Occipital lobe (tissue), 2 donors: Measurements from ENCODE around the gene ARHGAP29. TPM values are rescaled to one million over a fixed set of nuclear protein-coding genes. Genes with fewer than 3 reads are reported as not detected.

Source experiments
- DNase-seq: peaks from one replicate; lab custom pipeline; 2025; lab: John Stamatoyannopoulos, UW
- total RNA-seq: library from RNA; depleted of rRNA; stranded (reverse); fragments of >200 nt; gene quantifications from one replicate; pipeline ENCODE4 v1.2.3, GENCODE V29; 2014

Gene ARHGAP29, protein sequence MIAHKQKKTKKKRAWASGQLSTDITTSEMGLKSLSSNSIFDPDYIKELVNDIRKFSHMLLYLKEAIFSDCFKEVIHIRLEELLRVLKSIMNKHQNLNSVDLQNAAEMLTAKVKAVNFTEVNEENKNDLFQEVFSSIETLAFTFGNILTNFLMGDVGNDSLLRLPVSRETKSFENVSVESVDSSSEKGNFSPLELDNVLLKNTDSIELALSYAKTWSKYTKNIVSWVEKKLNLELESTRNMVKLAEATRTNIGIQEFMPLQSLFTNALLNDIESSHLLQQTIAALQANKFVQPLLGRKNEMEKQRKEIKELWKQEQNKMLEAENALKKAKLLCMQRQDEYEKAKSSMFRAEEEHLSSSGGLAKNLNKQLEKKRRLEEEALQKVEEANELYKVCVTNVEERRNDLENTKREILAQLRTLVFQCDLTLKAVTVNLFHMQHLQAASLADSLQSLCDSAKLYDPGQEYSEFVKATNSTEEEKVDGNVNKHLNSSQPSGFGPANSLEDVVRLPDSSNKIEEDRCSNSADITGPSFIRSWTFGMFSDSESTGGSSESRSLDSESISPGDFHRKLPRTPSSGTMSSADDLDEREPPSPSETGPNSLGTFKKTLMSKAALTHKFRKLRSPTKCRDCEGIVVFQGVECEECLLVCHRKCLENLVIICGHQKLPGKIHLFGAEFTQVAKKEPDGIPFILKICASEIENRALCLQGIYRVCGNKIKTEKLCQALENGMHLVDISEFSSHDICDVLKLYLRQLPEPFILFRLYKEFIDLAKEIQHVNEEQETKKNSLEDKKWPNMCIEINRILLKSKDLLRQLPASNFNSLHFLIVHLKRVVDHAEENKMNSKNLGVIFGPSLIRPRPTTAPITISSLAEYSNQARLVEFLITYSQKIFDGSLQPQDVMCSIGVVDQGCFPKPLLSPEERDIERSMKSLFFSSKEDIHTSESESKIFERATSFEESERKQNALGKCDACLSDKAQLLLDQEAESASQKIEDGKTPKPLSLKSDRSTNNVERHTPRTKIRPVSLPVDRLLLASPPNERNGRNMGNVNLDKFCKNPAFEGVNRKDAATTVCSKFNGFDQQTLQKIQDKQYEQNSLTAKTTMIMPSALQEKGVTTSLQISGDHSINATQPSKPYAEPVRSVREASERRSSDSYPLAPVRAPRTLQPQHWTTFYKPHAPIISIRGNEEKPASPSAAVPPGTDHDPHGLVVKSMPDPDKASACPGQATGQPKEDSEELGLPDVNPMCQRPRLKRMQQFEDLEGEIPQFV
- total RNA-seq: 15.4 TPM

DNA sequence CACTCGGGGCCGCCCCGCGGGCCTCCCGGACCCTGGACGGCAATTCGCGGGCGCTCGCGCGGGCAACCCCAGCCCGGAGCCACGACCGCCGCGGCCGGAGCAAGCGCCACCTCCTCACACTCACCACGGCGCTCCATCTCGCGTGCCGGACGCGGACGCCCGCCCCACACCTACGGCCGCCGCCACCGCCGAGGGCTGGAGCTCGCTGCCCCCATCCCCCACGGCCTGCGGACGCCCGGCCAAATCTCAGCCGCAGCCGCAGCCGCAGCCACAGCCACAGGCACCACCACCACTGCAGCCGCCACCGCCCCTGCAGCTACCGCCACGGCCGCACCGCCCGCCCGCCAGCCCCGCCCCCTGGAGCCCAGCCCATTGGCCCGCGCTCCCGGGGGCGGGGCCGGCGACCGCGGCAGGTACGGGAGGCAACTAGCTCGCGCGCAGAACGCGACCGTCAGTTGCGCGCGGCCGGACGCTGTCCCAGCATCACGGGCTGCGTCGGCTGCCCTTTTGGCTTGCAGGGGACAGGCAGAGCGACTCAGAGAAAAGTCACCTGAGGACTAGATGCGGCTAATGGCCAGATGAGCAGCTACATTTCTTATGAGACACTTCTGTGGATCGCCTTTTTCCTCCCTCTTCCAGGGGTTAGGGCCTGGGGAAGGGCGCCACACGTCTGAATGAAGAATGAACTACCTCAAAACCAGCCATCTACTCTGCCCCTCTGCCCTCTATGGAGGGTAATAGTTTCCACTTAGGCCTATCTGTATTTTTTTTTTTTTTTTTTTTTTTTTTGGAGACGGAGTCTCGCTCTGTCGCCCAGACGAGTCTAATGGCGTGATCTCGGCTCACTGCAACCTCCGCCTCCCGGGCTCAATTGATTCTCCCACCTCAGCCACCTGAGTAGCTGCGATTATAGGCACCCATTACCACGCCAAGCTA, at the start of gene ARHGAP29:
ARHGAP29 (minus strand) TSS at position 294 of the 936 bp plus-strand sequence. CDS start 5,973 bp downstream, outside the sequence.
- peak; percentile 32 for DNase-seq

DNA sequence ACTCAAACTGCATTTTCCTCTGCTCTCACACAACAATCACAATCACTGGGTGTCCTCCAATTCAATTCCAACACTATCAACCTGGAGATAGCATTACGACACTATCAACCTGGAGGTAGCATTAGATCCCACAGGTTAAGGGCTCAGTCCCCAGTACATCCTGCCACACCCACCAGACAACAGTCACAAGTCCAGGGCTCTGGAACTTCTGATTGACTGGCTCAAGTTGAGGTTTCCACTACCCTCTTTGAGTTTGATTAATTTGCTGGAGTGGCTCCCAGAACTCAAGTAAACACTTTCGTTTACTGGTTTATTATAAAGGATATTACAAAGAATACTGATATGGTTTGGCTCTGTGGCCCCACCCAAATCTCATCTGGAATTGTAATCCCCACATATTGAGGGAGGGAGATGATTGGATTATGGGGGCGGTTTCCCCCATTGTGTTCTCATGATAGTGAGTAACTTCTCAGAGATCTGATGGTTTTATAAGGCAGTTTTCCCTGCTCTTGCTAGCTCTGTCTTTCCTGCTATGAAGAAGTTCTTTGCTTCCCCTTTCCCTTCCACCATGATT, 49.6 kb upstream of the ARHGAP29 start:
- DNase-seq: no peak

DNA sequence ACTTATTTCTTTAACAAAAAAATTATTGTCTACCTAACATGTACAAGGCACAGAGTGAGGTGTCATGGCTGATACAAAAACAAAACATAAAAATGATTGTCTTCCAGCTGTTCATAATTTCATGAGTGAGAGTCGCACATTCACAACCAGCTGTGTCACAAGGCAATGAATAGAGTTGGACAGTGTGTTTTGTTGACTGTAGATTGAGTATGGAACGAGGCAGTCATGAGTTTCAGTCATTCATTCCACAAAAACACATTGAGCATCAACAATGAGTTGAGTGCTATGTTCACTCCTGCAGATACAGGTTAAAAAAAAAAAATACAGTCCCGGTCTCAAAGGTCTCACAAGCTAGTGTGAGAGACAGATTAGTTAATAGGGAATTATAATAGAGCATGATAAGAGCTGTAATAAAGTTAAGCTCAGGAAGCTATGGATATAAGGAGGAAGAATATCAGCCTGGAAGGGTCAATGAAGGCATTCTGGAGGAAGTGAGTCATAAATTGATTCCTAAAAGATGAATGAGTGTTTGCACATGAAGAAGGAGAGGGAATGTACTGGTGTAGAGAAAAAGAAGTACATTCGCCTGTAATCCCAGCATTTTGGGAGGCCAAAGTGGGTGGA, 47.8 kb upstream of the ARHGAP29 start:
- no peak for DNase-seq

DNA sequence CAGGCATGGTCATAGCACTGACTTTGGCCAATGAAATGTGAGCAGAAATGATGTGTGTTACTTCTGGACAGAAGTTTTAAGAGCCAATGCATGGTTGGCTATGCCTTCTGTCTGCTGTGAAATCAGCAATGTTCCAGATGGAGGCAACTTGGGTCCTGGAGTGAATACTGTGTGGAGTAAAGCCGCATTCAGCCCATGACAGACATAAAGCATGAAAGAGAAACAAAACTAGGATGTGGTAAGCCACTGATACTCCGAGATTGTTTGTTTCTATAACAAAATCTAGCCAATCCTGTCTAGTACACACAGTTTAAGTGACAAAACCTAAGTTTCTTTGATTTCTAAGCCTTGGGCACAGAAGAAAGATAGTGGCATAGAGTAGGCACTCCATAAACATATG, 47.1 kb upstream of the ARHGAP29 start:
- no peak for DNase-seq

DNA sequence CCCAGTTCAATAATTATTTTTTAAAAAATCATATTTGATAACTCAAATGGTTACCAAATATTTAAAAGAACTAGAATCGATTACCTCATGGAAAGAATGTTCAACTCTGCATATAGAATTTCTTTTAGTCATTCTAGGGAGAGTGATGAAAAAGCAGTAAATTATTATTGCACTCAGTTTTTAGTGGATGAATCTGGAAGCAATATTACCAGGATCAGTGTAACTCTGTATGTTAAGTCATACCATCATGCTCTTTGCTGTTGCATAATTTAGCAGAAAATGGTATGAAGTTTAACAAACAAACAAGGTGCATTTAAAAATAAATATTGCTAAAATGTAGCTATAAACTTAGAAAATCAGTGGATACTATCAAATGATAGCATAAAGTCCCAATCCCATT, 46.1 kb upstream of the ARHGAP29 start:
- no peak for DNase-seq

DNA sequence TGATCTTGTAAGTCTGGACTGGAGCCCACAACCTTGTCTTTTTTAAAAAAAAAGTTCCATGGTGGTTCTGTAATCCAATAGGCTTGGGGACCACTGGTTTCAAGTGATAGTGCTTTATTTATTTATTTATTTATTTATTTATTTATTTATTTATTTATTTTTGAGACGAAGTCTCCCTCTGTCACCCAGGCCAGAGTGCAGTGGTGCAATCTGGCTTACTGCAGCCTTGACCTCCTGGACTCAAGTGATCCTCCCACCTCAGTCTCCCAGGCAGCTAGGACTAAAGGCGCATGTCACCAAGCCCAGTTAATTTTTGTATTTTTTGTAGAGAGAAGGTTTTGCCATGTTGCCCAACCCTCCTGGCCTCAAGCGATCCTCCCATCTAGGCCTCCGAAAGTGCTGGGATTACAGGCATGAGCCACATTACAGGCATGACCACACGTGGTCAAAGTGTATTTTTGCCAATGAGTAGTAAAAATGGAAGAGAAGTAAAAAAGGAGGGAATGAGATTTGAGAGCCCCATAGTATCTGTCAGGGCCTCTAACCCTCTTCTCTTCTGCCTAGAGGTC, 44.8 kb upstream of the ARHGAP29 start:
- no peak for DNase-seq

DNA sequence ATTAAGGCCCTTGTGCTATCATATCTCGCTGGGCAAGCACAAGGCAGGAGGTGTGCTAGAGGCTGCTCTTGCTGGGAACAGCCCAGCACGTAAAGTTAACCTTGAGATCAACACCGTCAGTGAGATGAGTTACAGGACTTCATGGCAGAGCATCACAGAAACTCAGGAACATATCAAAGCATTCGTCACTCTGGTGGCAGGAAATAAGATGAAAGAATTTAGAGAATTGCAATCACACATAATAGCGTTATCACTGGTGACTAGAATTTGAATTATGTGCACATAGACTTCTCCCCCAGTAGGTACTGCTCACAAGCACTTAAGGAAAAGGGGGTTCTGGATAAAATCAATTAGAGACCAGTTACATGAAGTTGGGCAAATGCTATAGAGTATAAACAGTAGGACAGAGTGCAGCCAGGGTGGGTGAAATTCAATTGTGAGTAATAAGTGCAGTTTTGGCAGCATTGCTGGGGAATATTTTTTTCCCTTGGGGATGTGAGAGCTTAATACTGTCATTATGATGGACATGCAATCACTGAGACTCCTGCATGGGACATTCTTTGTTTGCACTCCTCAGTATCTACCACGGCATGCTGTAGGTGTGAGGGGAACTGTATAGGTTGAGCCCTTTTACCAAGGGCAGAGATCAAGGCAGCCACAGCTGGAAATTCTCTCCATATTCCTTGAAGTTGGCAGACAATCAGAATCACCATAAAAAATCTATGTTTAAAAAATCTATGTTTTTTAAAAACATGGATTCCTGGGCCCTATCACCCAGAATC, 44.2 kb upstream of the ARHGAP29 start:
- DNase-seq: no peak

DNA sequence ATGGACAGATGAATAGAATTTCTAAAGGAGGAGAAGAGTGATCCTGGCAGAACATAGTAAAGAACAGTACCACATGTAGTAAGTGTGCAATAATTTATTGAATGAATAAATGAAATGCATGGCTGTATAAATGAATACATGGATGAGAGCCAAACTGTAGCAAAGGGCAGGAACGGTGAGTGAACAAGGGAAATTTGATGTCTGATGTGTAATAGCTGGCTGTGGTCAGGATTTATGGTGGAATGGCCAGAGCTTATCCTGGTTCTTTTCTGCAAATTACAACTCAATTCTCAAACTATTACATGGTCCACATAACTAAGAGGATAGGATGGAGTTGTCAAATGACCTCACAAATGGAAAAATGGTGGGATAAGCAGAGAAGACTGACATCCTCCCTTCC, 43.2 kb upstream of the ARHGAP29 start:
- DNase-seq: no peak

DNA sequence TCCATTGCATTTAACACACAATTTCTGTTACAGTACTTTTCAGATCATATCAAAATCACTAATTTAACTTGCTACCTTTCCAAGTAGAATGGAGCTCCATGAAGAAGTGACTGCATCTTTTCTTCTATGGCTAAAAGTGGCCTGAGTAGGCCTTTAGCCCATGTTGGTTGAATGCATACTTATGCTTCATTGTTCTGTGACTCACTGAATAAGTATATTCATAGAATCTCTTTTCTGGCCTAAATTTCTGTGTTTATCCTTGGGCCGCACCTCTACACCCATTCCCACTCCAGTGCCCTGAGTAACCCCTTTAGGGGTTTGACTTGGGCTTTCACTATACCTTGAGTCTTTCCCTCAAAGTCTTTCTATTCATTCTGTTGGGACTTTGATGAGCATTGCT, 42.1 kb upstream of the ARHGAP29 start:
- no peak for DNase-seq

DNA sequence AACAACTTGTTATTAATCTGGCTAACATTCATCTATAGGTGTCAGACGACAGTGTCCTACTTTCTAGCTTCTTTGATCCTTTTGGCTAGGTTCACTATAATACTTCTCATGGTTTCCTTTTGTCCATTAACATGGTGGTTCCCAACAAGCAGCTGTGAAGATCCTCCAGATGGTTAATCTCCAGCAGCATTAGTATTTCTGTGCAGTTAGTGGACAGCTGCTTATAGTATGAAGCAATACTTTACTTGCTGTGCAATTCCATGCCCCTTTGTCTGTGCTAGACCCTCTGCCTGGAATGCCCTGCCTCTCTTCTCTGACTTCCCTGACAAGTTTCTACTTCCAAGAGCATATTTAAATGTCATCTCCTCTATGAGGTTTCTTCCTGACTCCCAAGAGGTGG, 41.7 kb upstream of the ARHGAP29 start:
- no peak for DNase-seq

DNA sequence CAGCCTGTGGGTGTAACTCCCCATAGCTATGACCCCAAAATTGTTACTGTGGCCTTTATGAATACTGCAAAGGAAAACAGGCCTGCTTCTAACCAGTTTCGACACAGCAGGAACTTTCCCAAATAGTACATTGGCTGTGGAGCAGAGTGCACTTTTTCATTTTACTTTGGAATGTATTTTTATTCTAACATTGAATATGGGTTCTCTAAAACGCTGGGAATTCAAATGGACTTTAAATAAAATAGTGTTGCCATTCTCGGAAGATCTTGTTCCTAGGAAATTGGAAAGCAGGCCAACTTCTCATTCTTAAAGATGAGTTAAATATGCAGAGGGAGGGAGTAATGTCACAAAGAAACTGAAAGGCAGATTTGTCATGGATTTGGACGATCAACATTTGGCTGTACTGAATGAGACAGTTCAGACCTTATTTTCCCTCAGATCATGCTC, 39.6 kb upstream of the ARHGAP29 start:
- DNase-seq: no peak

DNA sequence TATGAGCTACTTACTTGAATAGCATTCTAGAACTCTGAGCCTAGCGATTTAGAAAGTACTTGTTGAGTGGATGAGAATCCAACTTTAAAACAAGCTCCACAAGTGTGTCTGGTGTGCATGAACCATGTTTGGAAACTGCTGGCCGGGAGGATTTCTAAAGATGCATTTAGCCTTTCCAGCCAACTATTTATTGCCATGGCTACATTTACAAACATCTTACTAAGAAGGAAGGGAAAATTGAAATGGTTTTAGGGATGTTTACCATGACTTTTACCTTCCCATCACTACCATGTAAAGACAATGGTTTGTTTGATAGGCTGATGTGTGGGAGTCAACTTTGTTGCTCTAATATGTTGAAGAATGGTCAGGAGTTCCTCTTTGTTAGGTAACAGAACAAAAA, 37.7 kb upstream of the ARHGAP29 start:
- DNase-seq: no peak

DNA sequence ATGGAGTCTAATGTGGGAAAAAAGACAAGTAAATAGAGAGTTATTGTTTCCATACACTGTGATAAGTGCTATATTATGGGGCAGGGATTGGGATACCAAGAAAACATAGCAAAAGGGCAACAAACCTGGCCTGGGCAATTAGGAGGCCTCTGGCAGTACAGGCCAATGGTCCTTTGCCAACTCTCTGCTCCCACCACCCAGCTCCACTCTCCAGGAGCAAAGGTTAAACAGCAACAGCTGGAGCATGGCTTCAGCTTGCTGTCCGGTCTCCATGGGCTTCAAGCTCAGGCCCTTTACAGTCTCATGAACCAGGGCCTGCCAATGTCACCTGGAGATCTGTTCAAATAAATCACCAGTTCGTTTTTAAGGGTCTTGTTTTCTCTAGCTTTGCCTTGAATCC, 37.2 kb upstream of the ARHGAP29 start:
- no peak for DNase-seq

DNA sequence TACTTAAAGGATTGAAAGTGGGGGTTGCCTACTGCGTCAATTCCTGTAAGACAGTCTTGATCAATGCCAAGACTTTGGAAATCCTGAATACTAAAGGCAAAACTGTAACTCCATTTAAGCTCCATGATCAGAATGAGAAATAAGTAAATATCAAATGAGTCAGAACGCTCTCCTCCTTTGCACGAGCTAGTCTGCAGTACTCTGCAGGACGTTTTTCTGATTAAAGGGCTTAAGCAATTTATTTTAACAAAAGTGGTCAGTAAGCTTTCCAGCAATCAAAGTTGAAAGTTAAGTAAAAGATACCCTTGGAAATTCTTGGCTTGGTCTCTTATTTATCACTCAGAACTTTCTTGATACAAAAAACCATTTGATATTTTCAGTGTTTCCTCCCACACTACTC, 35.7 kb upstream of the ARHGAP29 start:
- no peak for DNase-seq

DNA sequence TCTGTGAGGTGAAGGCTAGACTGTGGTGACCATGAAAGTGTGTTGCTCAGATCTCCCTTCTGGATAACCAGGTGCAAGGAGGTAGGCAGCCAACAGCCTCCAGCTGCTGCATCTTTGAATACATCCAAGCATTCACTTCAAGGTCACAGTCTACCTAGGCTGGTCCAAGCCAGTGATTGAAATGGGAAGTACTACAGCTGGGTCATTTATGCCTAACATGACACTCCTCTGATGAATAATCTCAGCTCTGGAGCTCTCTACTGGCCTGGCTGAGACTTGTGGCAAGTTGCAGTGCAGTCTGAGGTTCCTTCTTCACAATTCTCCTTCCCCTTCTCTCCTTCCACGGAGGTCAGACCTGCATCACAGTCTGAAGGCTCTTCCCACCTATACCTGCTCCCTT, 35.0 kb upstream of the ARHGAP29 start:
- DNase-seq: no peak

DNA sequence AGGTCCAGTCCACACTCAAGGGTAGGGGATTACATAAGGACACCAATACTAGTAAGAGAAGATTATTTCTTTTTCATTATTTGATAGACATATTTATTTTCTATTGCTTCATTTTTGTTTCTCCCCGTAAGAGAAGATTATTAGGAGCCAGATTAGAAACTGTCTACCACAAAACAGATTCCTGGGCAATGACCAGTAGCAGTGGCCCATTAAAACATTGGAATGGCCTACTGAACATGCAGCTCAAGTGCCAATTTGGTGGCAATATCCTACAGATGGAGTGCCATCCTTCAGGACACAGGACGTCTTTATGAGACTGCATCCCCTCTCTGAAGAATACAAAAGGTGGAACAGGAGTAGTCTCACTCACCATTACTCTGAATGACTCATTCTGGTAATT, 34.0 kb upstream of the ARHGAP29 start:
- no peak for DNase-seq

DNA sequence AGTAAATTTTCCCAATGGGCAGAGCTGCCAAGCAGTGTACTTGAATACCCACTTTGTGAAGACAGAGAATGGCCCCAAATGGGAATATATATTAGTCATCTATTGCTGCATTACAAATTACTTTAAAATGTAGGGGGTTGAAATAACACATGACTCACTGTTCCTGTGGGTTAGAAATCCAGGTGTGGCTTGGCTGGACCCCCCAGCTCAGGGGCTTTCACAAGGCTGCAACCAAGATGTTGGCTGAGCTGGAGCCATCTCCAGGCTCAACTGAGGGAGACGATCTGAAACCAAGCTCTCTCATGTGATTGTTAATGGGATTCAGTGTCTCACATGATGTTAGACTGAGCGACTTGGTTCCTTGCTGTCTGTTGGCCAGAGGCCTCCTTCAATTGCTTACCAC, 33.4 kb upstream of the ARHGAP29 start:
- no peak for DNase-seq

DNA sequence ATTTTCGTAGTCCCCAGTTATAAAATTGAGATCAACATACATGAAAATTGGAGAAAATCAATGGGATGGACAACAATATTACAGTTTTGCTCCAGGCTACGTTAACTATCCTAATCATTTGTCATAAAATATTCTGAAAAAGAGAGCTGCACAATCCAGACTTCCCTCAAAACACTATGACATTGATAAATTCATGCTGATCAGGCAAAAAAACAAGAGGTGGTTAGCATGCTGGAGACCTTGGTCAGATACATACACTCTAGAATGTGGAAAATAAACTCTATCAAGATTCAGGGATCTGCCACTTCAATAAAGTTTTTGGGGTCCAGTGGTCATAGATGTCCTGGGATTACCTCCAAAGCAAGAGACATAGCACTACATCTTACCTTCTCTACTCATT, 32.5 kb upstream of the ARHGAP29 start:
- no peak for DNase-seq

DNA sequence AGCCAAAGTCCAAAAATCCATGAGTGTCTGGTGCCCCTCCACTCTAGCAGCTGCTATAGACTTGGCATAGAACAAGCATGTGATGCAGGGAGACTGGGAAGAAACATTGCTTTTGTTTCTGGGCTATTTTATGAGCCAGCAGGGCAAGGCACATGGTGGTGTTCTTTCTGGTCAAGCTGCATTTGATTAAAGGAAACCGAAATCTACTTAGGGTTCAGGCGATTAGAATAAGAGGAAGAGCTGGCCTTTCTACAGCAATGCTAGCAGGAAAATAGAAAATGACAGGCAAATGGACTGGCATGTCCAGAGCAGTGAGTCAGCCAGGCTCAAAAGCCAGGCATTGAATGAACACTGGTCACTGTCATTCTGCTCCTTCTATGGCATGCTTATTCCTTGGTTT, 28.5 kb upstream of the ARHGAP29 start:
- no peak for DNase-seq
